Loucy (cell line): ENCODE measurements around the gene EZH1.
"Not testable (repeated sequence)": the region's sequence is repeated elsewhere in the genome, so short reads cannot be mapped to it uniquely, and the experiment has no call there.

Source experiments
- H2AFZ ChIP-seq: fragments of 200-600 bp; sonication (generic); 2 replicates; pipeline ENCODE4 v1.6.0; 2016; ENCODE audit warnings: antibody characterized with exemption, mild to moderate bottlenecking, low read length, moderate library complexity
- H3F3A ChIP-seq: fragments of 200-600 bp; 2 replicates; pipeline ENCODE4 v1.6.0; 2016; ENCODE audit warnings: antibody characterized with exemption, low read depth, mild to moderate bottlenecking
- H3K27me3 ChIP-seq: fragments of 200-600 bp; sonication (generic); 2 replicates; pipeline ENCODE4 v1.6.1; 2014; ENCODE audit warnings: low read length, mild to moderate bottlenecking; ENCODE audit not compliant: insufficient read depth, poor library complexity, severe bottlenecking
- H3K36me3 ChIP-seq: fragments of 200-600 bp; sonication (generic); 2 replicates; pipeline ENCODE4 v1.6.1; 2016; ENCODE audit warnings: low read length; ENCODE audit not compliant: insufficient read depth
- H3K4me1 ChIP-seq: fragments of 200-600 bp; sonication (generic); 2 replicates; pipeline ENCODE4 v1.5.1; 2014; ENCODE audit warnings: low read length, mild to moderate bottlenecking; ENCODE audit not compliant: insufficient read depth, poor library complexity, severe bottlenecking
- H3K4me2 ChIP-seq: fragments of 200-600 bp; sonication (generic); 2 replicates; pipeline ENCODE4 v1.6.0; 2014; ENCODE audit warnings: antibody characterized with exemption, low read length, low read depth, mild to moderate bottlenecking; ENCODE audit not compliant: poor library complexity, severe bottlenecking
- H3K4me3 ChIP-seq: fragments of 200-600 bp; sonication (generic); 2 replicates; pipeline ENCODE4 v1.5.1; 2014; ENCODE audit warnings: low read length, mild to moderate bottlenecking, mixed read lengths; ENCODE audit not compliant: poor library complexity, severe bottlenecking
- H3K79me2 ChIP-seq: fragments of 200-600 bp; sonication (generic); 2 replicates; pipeline ENCODE4 v1.6.1; 2014; ENCODE audit warnings: low read length; ENCODE audit not compliant: insufficient read depth
- H3K9ac ChIP-seq: fragments of 200-600 bp; sonication (generic); 2 replicates; pipeline ENCODE4 v1.6.0; 2014; ENCODE audit warnings: mild to moderate bottlenecking, low read depth, low read length, moderate library complexity; ENCODE audit not compliant: poor library complexity, severe bottlenecking
- H3K9me2 ChIP-seq: fragments of 200-600 bp; sonication (generic); replicated peaks from 2 replicates; pipeline ENCODE4 v1.6.1; 2016; ENCODE audit warnings: low read depth, low read length, mixed read lengths
- H3K9me3 ChIP-seq: fragments of 200-600 bp; sonication (generic); 2 replicates; pipeline ENCODE4 v1.6.1; 2014; ENCODE audit warnings: mild to moderate bottlenecking, antibody characterized with exemption, low read length, low read depth; ENCODE audit not compliant: insufficient read depth
- H4K20me1 ChIP-seq: fragments of 200-600 bp; sonication (generic); 2 replicates; pipeline ENCODE4 v1.6.0; 2014; ENCODE audit warnings: antibody characterized with exemption, low read length, mild to moderate bottlenecking; ENCODE audit not compliant: insufficient read depth, poor library complexity, severe bottlenecking
- EZH2phosphoT487 ChIP-seq: fragments of 200-600 bp; IDR thresholded peaks from 2 replicates; pipeline ENCODE4 v1.6.1; 2018; ENCODE audit warnings: antibody characterized with exemption, mild to moderate bottlenecking, moderate library complexity, borderline replicate concordance
- TF ChIP-seq, protein P1 (sequence below): fragments of 200-600 bp; sonication (generic); conservative IDR thresholded peaks from 2 replicates; pipeline ENCODE4 v1.5.1; 2014; ENCODE audit warnings: mild to moderate bottlenecking, antibody characterized with exemption, low read length

Gene EZH1

DNA sequence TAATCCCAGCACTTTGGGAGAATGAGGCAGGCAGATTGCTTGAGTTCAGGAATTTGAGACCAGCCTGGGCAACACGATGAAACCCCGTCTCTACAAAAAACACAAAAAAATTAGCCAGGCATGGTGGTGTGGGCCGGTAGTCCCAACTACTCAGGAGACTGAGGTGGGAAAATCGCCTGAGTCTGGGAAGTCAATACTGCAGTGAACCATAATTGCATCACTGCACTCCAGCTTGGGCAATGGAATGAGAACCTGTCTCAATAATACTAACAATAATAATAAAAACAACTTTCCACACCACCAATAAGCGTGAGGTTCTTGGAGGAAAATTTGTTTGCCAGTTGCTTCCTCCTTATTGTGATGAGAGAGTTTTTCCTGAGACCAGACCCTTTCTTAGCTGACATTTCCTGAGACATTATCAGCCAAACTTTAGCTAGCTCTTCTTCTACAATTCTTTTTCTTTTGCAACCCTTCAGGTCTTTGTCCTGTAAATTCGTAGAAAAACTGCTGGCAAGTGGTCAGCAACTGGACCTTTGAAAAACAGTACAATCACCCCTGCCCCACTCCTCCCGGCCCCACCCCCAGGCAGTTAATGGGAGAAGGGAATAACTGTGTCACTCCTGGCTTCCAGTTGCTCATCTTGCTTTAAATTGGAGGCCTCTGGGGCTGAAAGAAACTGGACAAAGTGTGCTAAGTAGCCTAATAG, 3.5 kb upstream of the EZH1 start:
- no peak overlapping the region for H3K9ac ChIP-seq
- H3K79me2 ChIP-seq, result peaks cover 12% of the 10 kb centered on the region
- no peaks in the 10 kb centered on the region for H4K20me1 ChIP-seq
- no peaks in the 10 kb centered on the region for H3K9me3 ChIP-seq
- no peaks in the 10 kb centered on the region for H3K27me3 ChIP-seq
- H3K4me3 ChIP-seq, result no peak overlapping the region
- no peaks in the 10 kb centered on the region for H3K36me3 ChIP-seq
- H3K4me2 ChIP-seq, result no peak overlapping the region
- no peaks in the 10 kb centered on the region for H3F3A ChIP-seq
- TF ChIP-seq EZH2phosphoT487, result no peak
- TF ChIP-seq, protein P1, sequence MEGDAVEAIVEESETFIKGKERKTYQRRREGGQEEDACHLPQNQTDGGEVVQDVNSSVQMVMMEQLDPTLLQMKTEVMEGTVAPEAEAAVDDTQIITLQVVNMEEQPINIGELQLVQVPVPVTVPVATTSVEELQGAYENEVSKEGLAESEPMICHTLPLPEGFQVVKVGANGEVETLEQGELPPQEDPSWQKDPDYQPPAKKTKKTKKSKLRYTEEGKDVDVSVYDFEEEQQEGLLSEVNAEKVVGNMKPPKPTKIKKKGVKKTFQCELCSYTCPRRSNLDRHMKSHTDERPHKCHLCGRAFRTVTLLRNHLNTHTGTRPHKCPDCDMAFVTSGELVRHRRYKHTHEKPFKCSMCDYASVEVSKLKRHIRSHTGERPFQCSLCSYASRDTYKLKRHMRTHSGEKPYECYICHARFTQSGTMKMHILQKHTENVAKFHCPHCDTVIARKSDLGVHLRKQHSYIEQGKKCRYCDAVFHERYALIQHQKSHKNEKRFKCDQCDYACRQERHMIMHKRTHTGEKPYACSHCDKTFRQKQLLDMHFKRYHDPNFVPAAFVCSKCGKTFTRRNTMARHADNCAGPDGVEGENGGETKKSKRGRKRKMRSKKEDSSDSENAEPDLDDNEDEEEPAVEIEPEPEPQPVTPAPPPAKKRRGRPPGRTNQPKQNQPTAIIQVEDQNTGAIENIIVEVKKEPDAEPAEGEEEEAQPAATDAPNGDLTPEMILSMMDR, result no peak
- H3K9me2 ChIP-seq, result no peaks in the 10 kb centered on the region
- H3K4me1 ChIP-seq, result peaks cover 13% of the 10 kb centered on the region
- H2AFZ ChIP-seq, result no peak overlapping the region

DNA sequence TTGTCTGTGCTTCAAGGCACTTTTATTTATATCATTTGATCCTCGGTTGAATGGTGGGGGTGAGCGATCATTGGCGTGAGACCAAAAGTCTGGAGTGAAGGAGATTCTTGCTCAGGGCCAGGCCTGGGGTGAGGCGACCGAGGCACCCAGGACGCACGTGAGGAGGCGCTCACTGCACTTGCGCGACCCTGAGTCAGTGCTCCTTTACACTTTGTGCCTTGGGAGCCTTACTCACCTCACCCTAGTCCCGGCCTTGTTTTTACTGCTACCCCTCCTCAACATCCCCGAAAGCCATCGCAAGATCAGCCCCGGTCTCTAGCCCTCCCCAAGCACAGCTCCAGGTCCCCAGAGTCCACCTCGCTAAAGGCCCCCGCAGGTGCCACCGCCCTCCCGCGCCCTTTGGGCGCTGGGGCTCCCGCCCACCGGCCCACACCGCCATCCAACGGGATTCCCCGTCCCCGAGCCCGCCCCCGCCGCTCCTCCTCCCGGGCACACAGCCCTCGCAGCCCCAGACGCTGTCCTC, 496 bp downstream of the EZH1 start:
- H3K9me2 ChIP-seq, result no peaks in the 10 kb centered on the region

DNA sequence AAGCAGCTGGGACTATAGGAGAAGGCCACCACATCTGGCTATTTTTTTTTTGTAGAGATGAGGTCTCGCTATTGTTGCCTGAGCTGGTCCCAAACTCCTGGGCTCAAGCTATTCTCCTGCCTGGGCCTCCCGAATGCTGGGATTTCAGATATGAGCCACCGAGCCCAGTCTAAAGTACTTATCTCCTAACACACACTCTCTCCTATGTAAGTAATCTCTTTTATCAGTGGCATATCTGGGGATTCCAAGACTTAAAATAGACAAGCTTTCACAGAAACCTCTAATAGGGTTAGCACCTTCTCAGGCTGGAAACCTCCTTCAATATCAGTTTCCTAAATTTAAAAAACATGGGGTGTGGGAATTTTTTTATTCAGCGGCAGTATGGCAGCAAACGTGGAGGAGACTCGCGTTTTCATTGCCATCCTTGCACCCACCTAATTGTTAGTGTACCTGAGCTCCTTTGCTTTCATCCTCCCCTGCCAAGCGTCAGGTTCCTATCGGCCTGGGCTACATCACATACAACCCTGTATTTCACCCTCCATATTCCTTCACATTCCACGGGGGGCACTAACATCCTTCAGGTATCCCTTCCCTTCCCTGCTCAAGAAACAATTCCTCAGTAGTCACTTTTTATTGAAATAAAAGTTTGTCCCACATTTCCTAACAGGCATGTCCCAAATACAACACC, 1.1 kb downstream of the EZH1 start:
- Histone ChIP-seq H3K9me2 (no peaks in the 10 kb centered on the region), H2AFZ (peak overlapping the region; percentile 92), H3K36me3 (no peaks in the 10 kb centered on the region), H3K4me1 (peaks cover 18% of the 10 kb centered on the region), H4K20me1 (no peaks in the 10 kb centered on the region), H3K27me3 (no peaks in the 10 kb centered on the region), H3K79me2 (peaks cover 37% of the 10 kb centered on the region), H3F3A (no peaks in the 10 kb centered on the region), H3K4me3 (peak overlapping the region; percentile 82), H3K4me2 (peak overlapping the region; percentile 94), H3K9me3 (no peaks in the 10 kb centered on the region), H3K9ac (peak overlapping the region; percentile 81)
- TF ChIP-seq EZH2phosphoT487, result no peak
- TF ChIP-seq, protein P1, result peak; percentile 28; the same call in 1 of the 2 replicates

More for the DNA sequence above, 496 bp downstream of the EZH1 start:
- H3K9me3 ChIP-seq, result no peaks in the 10 kb centered on the region
- H3K9ac ChIP-seq, result peak overlapping the region; percentile 81
- H4K20me1 ChIP-seq, result no peaks in the 10 kb centered on the region
- H3K4me2 ChIP-seq, result peak overlapping the region; percentile 94
- TF ChIP-seq, protein P1, result no peak
- TF ChIP-seq EZH2phosphoT487, result no peak
- H3K27me3 ChIP-seq, result no peaks in the 10 kb centered on the region
- peaks cover 18% of the 10 kb centered on the region for H3K4me1 ChIP-seq
- no peaks in the 10 kb centered on the region for H3F3A ChIP-seq
- no peaks in the 10 kb centered on the region for H3K36me3 ChIP-seq
- H3K79me2 ChIP-seq, result peaks cover 37% of the 10 kb centered on the region
- peak overlapping the region; percentile 82 for H3K4me3 ChIP-seq
- peak overlapping the region; percentile 92 for H2AFZ ChIP-seq

DNA sequence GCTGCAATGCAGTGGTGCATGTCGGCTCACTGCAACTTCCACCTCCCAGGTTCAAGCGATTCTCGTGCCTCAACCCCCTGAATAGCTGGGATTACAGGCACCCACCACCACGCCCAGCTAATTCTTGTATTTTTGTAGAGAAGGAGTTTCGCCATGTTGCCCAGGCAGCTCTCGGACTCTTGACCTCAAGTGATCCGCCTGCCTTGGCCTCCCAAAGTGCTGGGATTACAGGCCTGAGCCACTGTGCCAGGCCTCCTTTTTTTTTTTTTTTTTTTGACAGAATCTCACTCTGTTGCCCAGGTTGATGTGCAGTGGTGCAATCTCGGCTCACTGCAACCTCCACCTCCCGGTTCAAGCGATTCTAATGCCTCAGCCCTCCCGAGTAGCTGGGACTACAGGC, 1.9 kb downstream of the EZH1 start:
- H4K20me1 ChIP-seq, H3K36me3 ChIP-seq, H3K9me2 ChIP-seq, H3K4me3 ChIP-seq, H3K27me3 ChIP-seq, H3F3A ChIP-seq, H2AFZ ChIP-seq, H3K9me3 ChIP-seq: not testable (repeated sequence)
- H3K79me2 ChIP-seq, result peaks cover 37% of the 10 kb centered on the region
- peak overlapping the region; percentile 81 for H3K9ac ChIP-seq
- peaks cover 18% of the 10 kb centered on the region for H3K4me1 ChIP-seq
- H3K4me2 ChIP-seq, result peak overlapping the region; percentile 94
